Activated T-cell treated with anti-CD3 and anti-CD28 coated beads, Interleukin-2, amount 50 U/mL, for 1 hour (primary cell): ENCODE measurements around the gene DTX1.
A peak's percentile ranks its signal among the peaks of the same experiment; 100 is the strongest.

Experiments
- DNase-seq: peaks from one replicate; pipeline ENCODE4 v3.0.0-alpha.2; 2020

The DTX1 gene

DNA sequence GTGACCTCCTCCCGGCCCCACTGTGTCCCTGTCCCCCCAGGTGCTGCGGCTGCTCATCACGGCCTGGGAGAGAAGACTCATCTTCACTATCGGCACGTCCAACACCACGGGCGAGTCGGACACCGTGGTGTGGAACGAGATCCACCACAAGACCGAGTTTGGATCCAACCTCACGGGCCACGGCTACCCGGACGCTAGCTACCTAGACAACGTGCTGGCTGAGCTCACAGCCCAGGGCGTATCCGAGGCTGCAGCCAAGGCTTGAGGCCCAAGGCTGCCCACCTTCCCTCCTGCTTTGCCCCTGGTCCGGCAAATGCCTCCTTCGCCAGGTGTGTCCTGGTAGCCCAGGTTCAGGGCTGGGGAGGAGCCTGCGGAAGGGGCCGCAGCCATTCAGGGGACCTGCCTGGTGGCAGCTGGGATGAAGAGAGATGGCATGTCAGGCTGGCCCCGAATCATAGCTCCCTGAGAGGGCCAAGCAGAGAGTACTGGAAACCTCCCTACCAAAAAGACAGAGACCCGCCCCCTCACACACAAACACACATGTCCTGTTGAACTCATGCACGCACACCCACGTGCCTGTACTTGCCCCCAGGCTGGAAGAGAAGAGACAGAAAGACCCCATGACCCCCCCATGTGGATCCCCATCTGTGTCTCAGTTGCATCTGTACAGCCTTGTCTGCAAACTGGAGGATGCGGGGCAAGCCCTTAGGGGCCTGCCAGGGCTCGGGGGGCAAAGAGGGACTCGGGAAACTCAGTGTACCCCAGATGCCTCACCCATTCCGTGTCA, 40.3 kb downstream of the DTX1 start:
- no peak for DNase-seq

- no peak for DNase-seq
Observed at GRCh38 chr12:113097716-113098440, 41.3 kb downstream of the DTX1 start.

DNA sequence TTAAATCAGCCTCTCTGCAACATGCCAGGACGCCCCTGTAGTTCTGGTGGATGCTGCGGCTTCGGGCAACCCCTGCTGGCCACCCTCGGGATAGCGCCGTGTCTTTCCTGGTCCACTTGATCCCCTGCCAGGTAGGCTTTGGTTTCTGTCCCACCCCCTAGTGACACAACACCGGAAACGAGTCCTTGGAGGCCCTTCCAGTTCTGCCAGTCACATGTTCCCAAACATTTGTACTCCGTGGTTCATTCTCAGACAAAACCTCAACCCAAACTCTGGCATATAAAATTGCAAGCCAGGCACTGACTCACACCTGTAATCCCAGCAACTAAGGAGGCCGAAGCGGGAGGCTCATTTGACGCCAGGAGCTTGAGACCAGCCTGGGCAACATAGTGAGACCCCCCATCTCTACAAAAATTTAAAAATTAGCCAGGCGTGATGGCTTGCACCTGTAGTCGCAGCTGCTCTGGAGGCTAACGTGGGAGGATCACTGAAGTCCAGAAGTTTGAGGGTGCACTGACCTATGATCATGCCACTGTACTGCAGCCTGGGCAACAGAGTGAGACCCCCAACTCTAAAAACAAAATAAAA, 42.0 kb downstream of the DTX1 start:
- peak; percentile 75 for DNase-seq

GRCh38 chr12:113099364-113099763, 42.8 kb downstream of the DTX1 start:
- no peak for DNase-seq

GRCh38 chr12:113099764-113100163, 43.2 kb downstream of the DTX1 start:
- no peak for DNase-seq

DNA sequence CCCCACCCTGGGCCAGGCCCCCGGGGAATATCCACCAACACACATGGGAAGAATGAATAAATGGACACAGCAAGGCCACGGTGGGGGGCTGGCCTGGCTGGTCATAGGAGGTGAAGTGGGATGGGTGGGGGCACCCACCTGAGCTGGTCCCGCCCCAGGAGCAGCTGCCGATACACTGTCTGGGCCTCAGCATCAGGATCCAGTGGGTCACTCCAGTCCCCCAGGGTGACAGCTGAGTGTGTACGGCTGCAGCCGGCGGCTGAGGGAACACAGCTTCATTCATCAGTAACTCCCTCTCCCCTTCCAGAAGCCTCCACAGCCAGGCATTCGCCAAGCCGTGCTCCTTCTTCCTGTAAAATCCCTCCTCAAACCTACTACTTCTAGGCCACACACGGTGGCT, 45.2 kb downstream of the DTX1 start:
- DNase-seq: no peak

GRCh38 chr12:113102811-113103210, 46.3 kb downstream of the DTX1 start:
- DNase-seq: no peak

DNA sequence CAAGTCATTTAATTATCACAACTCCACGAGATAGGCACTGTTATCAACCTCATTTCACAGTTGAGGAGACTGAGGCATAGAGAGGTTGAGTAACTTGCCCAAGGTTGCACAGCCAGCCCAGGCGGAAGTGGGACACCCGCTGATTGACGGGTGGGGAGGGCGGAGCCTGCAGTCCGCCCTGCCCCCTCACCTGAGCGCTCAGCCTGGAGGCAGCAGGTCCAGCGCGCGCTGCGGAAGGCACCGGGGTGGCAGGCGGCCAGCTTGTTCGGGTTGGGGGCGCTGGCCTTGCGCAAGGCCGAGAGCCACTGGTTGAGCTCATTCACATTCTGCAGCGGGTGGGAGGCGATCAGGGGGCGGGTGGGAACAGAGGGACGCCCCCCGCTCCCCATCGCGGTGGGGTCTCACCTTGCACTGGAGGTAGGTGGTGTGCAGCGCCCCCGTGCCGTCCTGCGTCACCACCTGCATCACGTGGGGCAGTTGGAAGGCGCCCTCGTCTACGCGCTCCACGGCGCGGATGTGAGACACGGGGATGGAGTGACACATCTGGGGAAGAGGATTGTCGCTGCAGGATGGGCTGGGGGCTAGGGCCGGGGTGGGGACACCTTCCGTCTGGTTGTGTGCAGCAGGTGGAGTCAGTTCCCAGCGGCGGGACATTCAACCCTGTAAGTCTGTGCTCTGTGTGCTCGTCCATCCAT, 47.4 kb downstream of the DTX1 start:
- peak; percentile 67 for DNase-seq

- no peak for DNase-seq
Observed at GRCh38 chr12:113104953-113105510, 48.5 kb downstream of the DTX1 start.

- DNase-seq: no peak
Observed at GRCh38 chr12:113105606-113106271, 49.2 kb downstream of the DTX1 start.

DNA sequence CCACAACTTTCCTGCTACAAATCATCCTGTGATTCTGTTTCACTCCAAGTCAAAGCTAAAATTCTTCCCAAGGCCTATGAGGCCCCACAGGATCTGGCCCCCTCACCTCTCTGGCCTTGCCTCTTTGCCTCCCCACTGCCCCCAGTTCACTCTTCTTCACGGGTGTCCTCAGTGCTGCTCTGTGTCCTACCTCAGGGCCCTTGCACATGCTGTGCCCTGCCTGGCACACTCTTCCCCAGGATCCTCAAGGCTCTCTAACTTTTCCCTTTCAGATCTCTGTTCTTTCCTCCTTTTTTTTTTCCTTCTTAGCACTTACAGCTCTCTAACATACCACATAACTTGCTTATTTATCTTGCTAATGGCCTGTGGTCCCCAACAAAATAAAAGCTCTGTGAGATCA, 49.8 kb downstream of the DTX1 start:
- DNase-seq: no peak

GRCh38 chr12:113108308-113108707, 51.8 kb downstream of the DTX1 start:
- no peak for DNase-seq

DNA sequence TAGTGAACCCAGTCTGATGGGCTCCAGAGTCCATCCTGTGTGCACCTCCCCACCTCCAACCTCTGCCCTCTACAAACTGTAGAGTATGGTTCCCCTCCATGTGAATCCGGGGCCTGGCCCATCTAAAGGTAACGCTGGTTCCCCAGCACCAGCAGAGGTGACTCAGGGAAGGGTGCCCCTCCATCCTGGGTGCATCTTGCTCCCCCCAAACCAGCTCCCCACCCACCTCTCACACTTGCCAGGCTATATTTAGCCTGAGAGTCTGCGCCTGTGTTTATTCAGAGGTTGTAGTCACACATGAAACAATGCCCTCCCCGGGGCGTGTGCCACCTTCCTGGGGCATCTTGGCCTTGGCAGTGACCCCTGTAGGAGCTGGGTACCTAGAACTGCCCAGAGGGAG, 52.8 kb downstream of the DTX1 start:
- no peak for DNase-seq

- DNase-seq: no peak
Observed at GRCh38 chr12:113109872-113110599, 53.5 kb downstream of the DTX1 start.

GRCh38 chr12:113111247-113111646, 54.7 kb downstream of the DTX1 start:
- DNase-seq: no peak

GRCh38 chr12:113112043-113112899, 55.7 kb downstream of the DTX1 start:
- no peak for DNase-seq

- DNase-seq: no peak
Observed at GRCh38 chr12:113113397-113113796, 56.9 kb downstream of the DTX1 start.

GRCh38 chr12:113114447-113115178, 58.1 kb downstream of the DTX1 start:
- DNase-seq: no peak

GRCh38 chr12:113115455-113116126, 59.1 kb downstream of the DTX1 start:
- DNase-seq: no peak
